Measurements from ENCODE around the gene SMIM1. TPM values are rescaled to one million over a fixed set of nuclear protein-coding genes. Genes with fewer than 3 reads are reported as not detected.

SMIM1 gene
- polyA plus RNA-seq, 4 donors, result 13.3 to 26.2 (median 16.0) TPM

DNA sequence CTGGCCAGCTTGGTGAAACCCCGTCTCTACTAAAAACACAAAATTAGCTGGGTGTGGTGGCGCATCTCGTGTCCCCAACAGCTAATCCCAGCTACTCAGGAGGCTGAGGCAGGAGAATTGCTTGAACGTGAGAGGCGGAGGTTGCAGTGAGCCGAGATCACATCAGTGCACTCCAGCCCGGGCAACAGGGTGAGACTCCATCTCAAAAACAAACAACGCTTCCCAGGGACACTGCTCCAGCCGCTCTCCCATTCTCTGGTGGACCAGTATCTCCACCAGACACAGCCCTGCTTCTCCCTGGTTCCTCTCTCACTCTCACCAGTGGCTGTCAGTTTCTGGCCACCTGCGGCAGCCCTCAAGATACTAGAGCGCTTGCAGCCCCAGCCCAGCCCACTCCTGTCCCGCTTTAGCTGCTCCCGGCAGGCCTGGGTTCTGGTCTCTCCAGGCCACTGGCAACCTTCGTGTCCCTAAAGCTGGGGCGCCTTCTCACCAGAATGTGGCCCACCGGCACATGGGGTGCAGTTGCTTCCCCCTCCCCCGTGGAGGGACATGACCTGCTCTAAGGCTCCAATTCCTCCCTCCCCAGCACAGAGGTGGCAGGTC, 44.7 kb downstream of the SMIM1 start:
- no peak for DNase-seq (ENCODE audit: low read depth in 4 of 4, low spot score in 2 of 4)

DNA sequence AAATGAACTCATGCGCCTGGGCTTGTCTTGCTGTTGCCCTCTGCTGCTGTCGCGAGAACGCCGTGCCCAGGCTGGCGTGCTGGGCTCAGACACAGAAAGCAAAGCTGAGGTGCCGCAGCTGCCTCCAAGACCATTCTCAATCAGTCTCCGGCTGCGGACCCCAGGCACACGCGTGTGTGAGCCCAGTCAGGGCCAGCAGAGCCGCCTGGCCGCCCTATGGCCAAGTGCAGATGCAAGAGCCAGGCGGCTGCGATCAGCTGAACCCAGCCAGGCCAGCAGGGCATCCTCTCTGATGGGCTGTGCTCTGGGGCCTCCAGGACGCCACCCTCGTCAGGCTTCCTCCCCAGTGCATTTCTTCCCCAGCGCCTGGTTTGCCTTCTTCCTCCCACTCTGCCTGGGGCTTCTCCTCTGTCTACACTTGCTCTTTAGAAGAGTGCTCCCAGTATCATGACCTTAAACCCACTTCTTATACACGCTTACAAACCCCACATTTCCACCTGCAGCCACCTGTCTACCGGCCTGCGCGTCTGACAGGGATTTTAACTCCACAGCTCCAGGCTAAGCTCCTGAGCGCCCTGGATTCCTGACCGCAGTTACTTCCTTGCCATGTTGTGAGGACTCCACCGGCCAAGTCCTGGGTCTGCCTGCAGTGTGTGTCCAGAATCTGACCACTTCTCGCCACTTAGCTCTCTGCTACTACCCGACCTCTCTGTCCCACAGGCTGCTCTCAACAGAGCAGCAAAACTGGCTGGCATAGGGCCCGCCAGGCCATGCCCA, 45.5 kb downstream of the SMIM1 start:
- no peak for DNase-seq (ENCODE audit: low read depth in 4 of 4, low spot score in 2 of 4)

DNA sequence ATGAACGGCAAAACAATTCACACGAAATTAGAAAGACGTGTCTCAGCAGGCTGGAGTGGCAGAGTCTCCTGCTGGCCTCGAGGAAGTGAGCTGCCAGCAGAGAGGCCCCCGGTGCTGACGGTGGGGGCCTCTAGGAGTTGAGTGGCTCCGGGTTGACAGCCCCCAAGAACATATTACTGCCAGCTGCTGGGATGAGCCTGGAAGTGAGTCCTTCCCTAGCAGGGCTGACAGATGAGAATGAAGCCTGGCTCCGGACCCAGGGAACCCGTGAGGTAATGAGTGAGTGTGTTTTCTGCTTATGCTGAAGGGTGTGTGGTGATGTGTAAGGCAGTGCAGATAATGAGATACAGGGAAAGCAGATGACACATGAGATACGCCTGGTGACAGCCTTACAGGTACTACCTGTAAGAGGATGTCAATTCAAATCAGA, 47.2 kb downstream of the SMIM1 start:
- DNase-seq (ENCODE audit: low read depth in 4 of 4, low spot score in 2 of 4), result no peak

DNA sequence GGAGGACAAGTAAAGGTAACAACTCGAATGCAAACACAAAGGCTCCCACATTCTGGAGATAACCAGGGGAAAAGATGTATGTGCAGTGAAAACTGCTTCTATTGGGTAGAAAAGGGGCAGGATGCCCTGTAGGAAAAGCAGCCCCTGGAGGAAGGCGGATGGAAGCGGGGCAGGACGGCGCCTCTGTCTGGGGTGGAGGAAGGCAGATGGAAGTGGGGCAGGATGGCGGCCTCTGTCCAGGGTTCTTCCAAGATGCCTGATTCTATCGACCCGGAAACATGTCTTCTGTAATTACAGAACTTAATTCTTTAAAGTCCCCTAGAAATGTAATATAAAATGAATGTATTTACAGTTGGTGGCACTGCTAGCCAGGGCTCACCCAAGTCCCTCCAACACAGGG, 47.8 kb downstream of the SMIM1 start:
- DNase-seq (ENCODE audit: low read depth in 4 of 4, low spot score in 2 of 4), result no peak

DNA sequence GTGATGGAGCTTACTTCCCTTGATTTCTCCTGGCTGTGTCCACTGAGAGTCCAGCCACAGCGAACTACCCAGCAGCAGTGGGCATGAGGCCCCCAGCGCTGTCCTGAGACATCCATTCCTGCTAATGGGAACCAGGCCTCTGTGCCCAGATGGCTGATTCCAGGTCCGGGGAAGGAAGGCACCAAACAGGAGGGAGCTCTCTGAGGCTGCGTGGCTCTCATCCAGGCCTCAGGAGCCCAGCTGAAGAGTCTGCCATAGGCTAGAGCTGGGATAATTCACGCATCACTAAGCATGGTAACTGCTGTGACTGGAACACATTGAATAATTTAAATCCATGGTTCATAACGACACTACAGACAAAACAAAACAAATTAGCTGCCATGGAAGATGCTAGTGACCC, 48.5 kb downstream of the SMIM1 start:
- no peak for DNase-seq (ENCODE audit: low read depth in 4 of 4, low spot score in 2 of 4)

DNA sequence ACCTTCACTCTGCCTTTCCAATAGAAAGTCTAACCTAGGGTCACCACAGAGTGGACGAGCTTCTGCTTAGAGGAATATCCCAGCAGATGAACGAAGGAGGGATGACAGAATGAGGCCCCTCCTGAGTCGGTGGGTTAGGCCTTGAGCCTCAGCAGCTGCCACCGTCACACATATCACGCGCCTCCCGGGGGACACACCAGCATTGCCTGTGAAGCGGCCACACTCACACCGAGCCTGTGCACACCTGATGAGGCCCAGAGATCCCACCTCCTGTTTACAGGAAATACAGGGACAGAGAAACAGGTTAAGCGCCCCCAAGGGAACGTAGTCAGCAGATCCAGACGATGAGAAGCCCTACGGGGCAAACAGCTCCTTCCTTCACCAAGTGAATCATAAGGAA, 48.9 kb downstream of the SMIM1 start:
- no peak for DNase-seq (ENCODE audit: low read depth in 4 of 4, low spot score in 2 of 4)

DNA sequence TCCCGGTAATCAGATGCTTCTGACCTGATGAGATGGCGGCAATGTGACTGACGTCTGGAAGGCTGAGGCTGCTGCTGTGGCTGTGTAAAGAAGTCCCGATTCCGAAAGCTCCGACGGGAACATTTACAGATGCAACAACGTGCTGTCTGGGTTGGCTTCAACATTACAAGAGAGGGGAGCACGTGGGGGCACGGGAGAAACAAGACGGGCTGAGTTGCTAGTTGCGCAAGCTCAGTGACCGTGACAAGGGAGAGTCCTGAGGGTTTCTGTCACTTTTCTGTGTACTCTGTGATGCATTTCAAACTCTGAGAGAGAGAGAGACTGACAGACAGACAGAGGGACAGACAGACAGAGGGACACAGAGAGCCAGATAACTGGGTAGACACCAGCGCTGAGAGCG, 49.4 kb downstream of the SMIM1 start:
- no peak for DNase-seq (ENCODE audit: low read depth in 4 of 4, low spot score in 2 of 4)

DNA sequence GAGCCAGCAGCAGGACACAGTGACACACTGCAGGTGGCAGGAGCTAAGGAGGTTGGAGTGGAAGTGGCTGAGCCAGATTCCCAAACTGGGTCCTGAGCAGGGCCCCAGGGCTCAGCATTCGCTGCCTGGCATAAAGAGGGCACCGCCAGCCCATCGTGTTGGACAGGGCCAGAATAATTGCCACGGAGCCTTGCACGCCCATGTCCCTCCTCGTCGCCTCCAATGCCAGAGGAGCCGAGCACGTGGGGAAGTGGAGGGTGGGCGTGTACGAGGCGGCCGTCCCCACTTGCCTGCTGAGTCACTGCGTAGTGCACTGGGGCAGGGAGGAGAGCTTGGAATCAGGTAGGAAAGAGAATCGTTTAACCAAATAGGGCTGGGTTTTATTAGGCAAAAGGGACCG, 49.9 kb downstream of the SMIM1 start:
- no peak for DNase-seq (ENCODE audit: low read depth in 4 of 4, low spot score in 2 of 4)

DNA sequence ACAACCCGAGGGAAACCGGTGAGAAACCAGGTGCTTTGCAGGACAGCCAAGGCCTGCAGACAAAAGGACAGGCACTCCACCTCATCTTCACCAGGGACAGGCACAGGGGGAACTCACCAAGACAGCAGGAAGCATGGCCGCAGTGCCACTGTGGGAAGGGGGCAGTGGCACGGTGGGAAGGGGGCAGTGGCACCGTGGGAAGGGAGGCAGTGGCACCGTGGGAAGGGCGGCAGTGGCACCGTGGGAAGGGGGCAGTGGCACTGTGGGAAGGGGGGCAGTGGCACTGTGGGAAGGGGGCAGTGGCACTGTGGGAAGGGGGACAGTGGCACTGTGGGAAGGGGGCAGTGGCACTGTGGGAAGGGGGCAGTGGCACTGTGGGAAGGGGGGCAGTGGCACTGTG, 52.1 kb downstream of the SMIM1 start:
- no peak for DNase-seq (ENCODE audit: low read depth in 4 of 4, low spot score in 2 of 4)

DNA sequence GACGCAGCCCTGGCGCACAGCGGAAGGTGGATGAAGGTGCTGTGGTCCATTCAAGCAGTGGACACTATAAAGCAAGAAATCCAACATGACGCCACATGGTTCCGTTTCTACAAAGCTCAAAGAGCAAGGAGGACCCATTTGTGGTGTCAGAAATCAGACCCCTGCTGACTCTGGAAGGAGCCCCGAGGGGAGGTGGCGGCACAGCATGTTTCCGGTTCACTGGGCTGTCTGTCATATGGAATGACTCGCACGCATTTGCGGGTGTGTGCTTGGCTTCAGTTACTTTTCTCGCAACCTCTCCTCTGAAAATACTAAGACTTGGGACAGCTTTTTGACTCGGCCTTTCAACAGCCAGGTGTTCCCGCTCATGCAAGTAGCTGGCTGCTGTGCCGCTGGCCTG, 52.8 kb downstream of the SMIM1 start:
- DNase-seq (ENCODE audit: low read depth in 4 of 4, low spot score in 2 of 4), result no peak

Other genes with a start within 250 kb of the SMIM1 start
- 10 to 100 TPM in 3 of 4 donors, 1 to 10 TPM in 1; 6.3 to 19.0 (median 15.1) TPM for gene MEGF6, start 161.2 kb upstream of the SMIM1 start, polyA plus RNA-seq (ENCODE audit: insufficient read length in 4 of 4)
- 10 to 100 TPM; 40.2 to 47.3 (median 43.5) TPM for gene TPRG1L, start 147.7 kb upstream of the SMIM1 start, polyA plus RNA-seq (ENCODE audit: insufficient read length in 4 of 4)
- gene WRAP73, start 122.6 kb upstream of the SMIM1 start, polyA plus RNA-seq (ENCODE audit: insufficient read length in 4 of 4), result 10 to 100 TPM; 17.4 to 27.7 (median 20.3) TPM
- gene TP73, start 120.2 kb upstream of the SMIM1 start, polyA plus RNA-seq (ENCODE audit: insufficient read length in 4 of 4), result 1 to 10 TPM in 1 of 4 donors, under 1 TPM in 3; 0.51 to 1.4 (median 0.67) TPM
- gene CCDC27, start 20.3 kb upstream of the SMIM1 start, polyA plus RNA-seq (ENCODE audit: insufficient read length in 4 of 4), result under 1 TPM; 0.11 to 0.38 (median 0.25) TPM
- 10 to 100 TPM; 60.1 to 74.2 (median 70.9) TPM for gene LRRC47, start 23.7 kb downstream of the SMIM1 start, polyA plus RNA-seq (ENCODE audit: insufficient read length in 4 of 4)
- 10 to 100 TPM; 30.5 to 41.6 (median 37.1) TPM for gene CEP104, start 84.5 kb downstream of the SMIM1 start, polyA plus RNA-seq (ENCODE audit: insufficient read length in 4 of 4)
- gene DFFB, start 84.7 kb downstream of the SMIM1 start, polyA plus RNA-seq (ENCODE audit: insufficient read length in 4 of 4), result 10 to 100 TPM in 2 of 4 donors, 1 to 10 TPM in 2; 5.4 to 11.1 (median 8.2) TPM
- 10 to 100 TPM; 24.8 to 34.7 (median 31.0) TPM for gene C1orf174, start 127.5 kb downstream of the SMIM1 start, polyA plus RNA-seq (ENCODE audit: insufficient read length in 4 of 4)

Measured in left renal cortex interstitium (tissue), 4 donors.